K562 treated with DMSO at 1 percent for 24 hours (cell line): ENCODE results near the gene GABARAPL1. TPM values are rescaled to one million over a fixed set of nuclear protein-coding genes. Genes with fewer than 3 reads are reported as not detected.

Experiments
- total RNA-seq: library from RNA; unstranded; fragments of 300-600 nt; gene quantifications from 2 replicates; pipeline ENCODE4 v1.2.3, GENCODE V29; 2022; ENCODE audit warnings: low read depth; ENCODE audit not compliant: insufficient read depth

The GABARAPL1 gene
- 25.1 and 29.1 TPM in 2 replicates for total RNA-seq

GRCh38 chr12:10212739-10213131 is at the start of gene GABARAPL1:
Gene GABARAPL1 (plus strand): TSS chr12:10212877. CDS start chr12:10213130, 253 bp downstream.

GRCh38 chr12:10171973-10172728 is 40.5 kb upstream of the GABARAPL1 start, which contains the start of gene OLR1:
Gene OLR1 (minus strand): TSS chr12:10172132. CDS start chr12:10172077, 55 bp downstream.

GRCh38 chr12:10178821-10179220 is 33.9 kb upstream of the GABARAPL1 start, which contains the start of gene TMEM52B:
Gene TMEM52B (plus strand): TSS chr12:10179032. CDS start chr12:10179575, 543 bp downstream.

Other genes starting within 250 kb of the GABARAPL1 start
- gene CLEC12A, start 241.5 kb upstream of the GABARAPL1 start, total RNA-seq: not detected in 2 replicates
- not detected in 2 replicates for gene CLEC1B, start 213.8 kb upstream of the GABARAPL1 start, total RNA-seq
- not detected in 2 replicates for gene CLEC12B, start 202.2 kb upstream of the GABARAPL1 start, total RNA-seq
- gene CLEC9A, start 182.2 kb upstream of the GABARAPL1 start, total RNA-seq: not detected in 2 replicates
- not detected in 2 replicates for gene CLEC1A, start 113.9 kb upstream of the GABARAPL1 start, total RNA-seq
- gene CLEC7A, start 82.7 kb upstream of the GABARAPL1 start, total RNA-seq: not detected in 2 replicates
- not detected in 2 replicates for gene OLR1, start 40.7 kb upstream of the GABARAPL1 start, total RNA-seq
- gene TMEM52B, start 33.8 kb upstream of the GABARAPL1 start, total RNA-seq: not detected in 2 replicates
- gene KLRD1, start 95.0 kb downstream of the GABARAPL1 start, total RNA-seq: not detected in 2 replicates
- gene KLRK1, start 177.2 kb downstream of the GABARAPL1 start, total RNA-seq: 0.24 TPM in 1 of 2 replicates, not detected in the other
- gene KLRC4, start 196.9 kb downstream of the GABARAPL1 start, total RNA-seq: not detected in 2 replicates
- not detected in 2 replicates for gene KLRC3, start 207.7 kb downstream of the GABARAPL1 start, total RNA-seq
- not detected in 2 replicates for gene KLRC2, start 223.1 kb downstream of the GABARAPL1 start, total RNA-seq
- gene KLRC1, start 240.5 kb downstream of the GABARAPL1 start, total RNA-seq: not detected in 2 replicates